ENCODE results near the gene ZMYM3.
A peak's percentile ranks its signal among the peaks of the same experiment; 100 is the strongest.

ZMYM3 gene

GRCh38 chrX:71199252-71200008, 54.5 kb downstream of the ZMYM3 start:
- H3K4me3 ChIP-seq (ENCODE audit: insufficient read length, low read depth): no peak overlapping the region
- no peaks in the 10 kb centered on the region for H3K36me3 ChIP-seq (ENCODE audit: insufficient read depth, insufficient read length, low read length)
- no peak overlapping the region for H3K9ac ChIP-seq (ENCODE audit: insufficient read length, low read depth)
- peaks cover 5% of the 10 kb centered on the region for H3K4me1 ChIP-seq (ENCODE audit: insufficient read depth, insufficient read length)
- TF ChIP-seq SUZ12 (IDR thresholded peaks at IDR 0.05; ENCODE audit: extremely low read depth, insufficient read depth, insufficient read length) (no peak), YY1 (IDR thresholded peaks at IDR 0.05; ENCODE audit: insufficient read depth, insufficient read length) (no peak), ZNF274 (IDR thresholded peaks at IDR 0.05; ENCODE audit: low read depth, low read length) (no peak)
- no peaks in the 10 kb centered on the region for H3K27me3 ChIP-seq (ENCODE audit: insufficient read depth, insufficient read length)
- no peaks in the 10 kb centered on the region for H3K9me3 ChIP-seq (ENCODE audit: insufficient read depth, low read length)
- no peak for DNase-seq (ENCODE audit: low read depth, low spot score)

GRCh38 chrX:71198066-71198465, 55.9 kb downstream of the ZMYM3 start:
- Histone ChIP-seq H3K4me3 (ENCODE audit: insufficient read length, low read depth) (no peak overlapping the region), H3K9ac (ENCODE audit: insufficient read length, low read depth) (peak overlapping the region; percentile 10), H3K4me1 (ENCODE audit: insufficient read depth, insufficient read length) (peaks cover 5% of the 10 kb centered on the region), H3K9me3 (ENCODE audit: insufficient read depth, low read length) (no peaks in the 10 kb centered on the region), H3K36me3 (ENCODE audit: insufficient read depth, insufficient read length, low read length) (no peaks in the 10 kb centered on the region), H3K27me3 (ENCODE audit: insufficient read depth, insufficient read length) (no peaks in the 10 kb centered on the region)
- no peak for DNase-seq (ENCODE audit: low read depth, low spot score)
- TF ChIP-seq SUZ12 (IDR thresholded peaks at IDR 0.05; ENCODE audit: extremely low read depth, insufficient read depth, insufficient read length): no peak
- no peak for TF ChIP-seq YY1 (IDR thresholded peaks at IDR 0.05; ENCODE audit: insufficient read depth, insufficient read length)
- no peak for TF ChIP-seq ZNF274 (IDR thresholded peaks at IDR 0.05; ENCODE audit: low read depth, low read length)

- TF ChIP-seq YY1 (IDR thresholded peaks at IDR 0.05; ENCODE audit: insufficient read depth, insufficient read length) (no peak), SUZ12 (IDR thresholded peaks at IDR 0.05; ENCODE audit: extremely low read depth, insufficient read depth, insufficient read length) (no peak), ZNF274 (IDR thresholded peaks at IDR 0.05; ENCODE audit: low read depth, low read length) (no peak)
- Histone ChIP-seq H3K27me3 (ENCODE audit: insufficient read depth, insufficient read length) (no peaks in the 10 kb centered on the region), H3K4me3 (ENCODE audit: insufficient read length, low read depth) (no peak overlapping the region), H3K4me1 (ENCODE audit: insufficient read depth, insufficient read length) (peaks cover 5% of the 10 kb centered on the region), H3K9ac (ENCODE audit: insufficient read length, low read depth) (no peak overlapping the region), H3K9me3 (ENCODE audit: insufficient read depth, low read length) (no peaks in the 10 kb centered on the region), H3K36me3 (ENCODE audit: insufficient read depth, insufficient read length, low read length) (no peaks in the 10 kb centered on the region)
- DNase-seq (ENCODE audit: low read depth, low spot score): peak; percentile 55
These were observed 57.8 kb downstream of the ZMYM3 start for GRCh38 chrX:71195964-71196649.

- H3K9me3 ChIP-seq (ENCODE audit: insufficient read depth, low read length): no peaks in the 10 kb centered on the region
- H3K9ac ChIP-seq (ENCODE audit: insufficient read length, low read depth): no peak overlapping the region
- TF ChIP-seq ZNF274 (IDR thresholded peaks at IDR 0.05; ENCODE audit: low read depth, low read length): no peak
- TF ChIP-seq SUZ12 (IDR thresholded peaks at IDR 0.05; ENCODE audit: extremely low read depth, insufficient read depth, insufficient read length): no peak
- no peak for TF ChIP-seq YY1 (IDR thresholded peaks at IDR 0.05; ENCODE audit: insufficient read depth, insufficient read length)
- no peaks in the 10 kb centered on the region for H3K36me3 ChIP-seq (ENCODE audit: insufficient read depth, insufficient read length, low read length)
- peak; percentile 48 for DNase-seq (ENCODE audit: low read depth, low spot score)
- H3K4me1 ChIP-seq (ENCODE audit: insufficient read depth, insufficient read length): peaks cover 3% of the 10 kb centered on the region
- H3K27me3 ChIP-seq (ENCODE audit: insufficient read depth, insufficient read length): no peaks in the 10 kb centered on the region
- no peak overlapping the region for H3K4me3 ChIP-seq (ENCODE audit: insufficient read length, low read depth)
These were observed 62.7 kb downstream of the ZMYM3 start for GRCh38 chrX:71191248-71191647.

Measured in NT2/D1 (cell line).